HS-5 (cell line): ENCODE measurements around the gene CHST9.
A peak's percentile ranks its signal among the peaks of the same experiment; 100 is the strongest.
"Not testable (repeated sequence)": the region's sequence is repeated elsewhere in the genome, so short reads cannot be mapped to it uniquely, and the experiment has no call there.

Experiments
- DNase-seq: peaks from one replicate; pipeline ENCODE4 v3.0.0-alpha.2; 2012; ENCODE audit warnings: low read depth

Gene CHST9

GRCh38 chr18:27004056-27004829, 180.9 kb downstream of the CHST9 start:
- DNase-seq, result no peak

DNA sequence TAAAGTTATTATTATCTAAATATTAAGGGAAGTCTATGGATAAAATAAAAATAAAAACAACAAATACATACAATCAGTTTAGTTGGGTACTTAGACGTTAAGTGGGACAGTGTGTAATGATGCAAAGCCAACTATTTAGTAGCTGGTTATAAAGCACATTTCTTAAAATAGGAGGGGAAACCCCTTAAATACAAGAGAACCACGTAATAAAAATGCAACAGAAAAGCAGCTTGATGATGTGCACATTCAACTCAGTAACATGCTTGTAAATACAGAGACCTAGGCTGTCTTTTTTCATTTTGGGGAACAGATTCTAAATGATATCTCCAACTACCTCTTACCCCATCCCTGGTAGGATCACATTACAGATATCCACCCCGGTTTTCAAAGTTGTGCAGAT, 185.3 kb downstream of the CHST9 start:
- no peak for DNase-seq

DNA sequence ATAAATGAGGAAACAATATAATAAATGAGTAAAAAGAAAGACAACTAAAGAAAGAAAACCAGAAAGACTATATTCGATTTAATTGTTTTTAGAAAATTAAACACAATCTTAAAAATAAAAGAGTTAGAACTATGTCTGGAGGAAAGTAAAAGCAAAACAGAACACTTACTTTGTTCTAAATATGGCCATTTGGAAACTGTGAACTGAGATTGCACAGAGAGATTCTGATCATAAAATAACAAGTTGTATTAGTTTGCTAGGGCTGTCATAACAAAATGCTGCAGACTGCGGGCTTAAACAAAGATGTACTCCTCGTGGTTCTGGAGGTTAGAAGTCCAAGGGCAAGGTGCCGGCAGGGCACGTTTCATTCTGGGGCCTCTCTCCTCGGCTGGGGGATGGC, 191.5 kb downstream of the CHST9 start:
- no peak for DNase-seq

DNA sequence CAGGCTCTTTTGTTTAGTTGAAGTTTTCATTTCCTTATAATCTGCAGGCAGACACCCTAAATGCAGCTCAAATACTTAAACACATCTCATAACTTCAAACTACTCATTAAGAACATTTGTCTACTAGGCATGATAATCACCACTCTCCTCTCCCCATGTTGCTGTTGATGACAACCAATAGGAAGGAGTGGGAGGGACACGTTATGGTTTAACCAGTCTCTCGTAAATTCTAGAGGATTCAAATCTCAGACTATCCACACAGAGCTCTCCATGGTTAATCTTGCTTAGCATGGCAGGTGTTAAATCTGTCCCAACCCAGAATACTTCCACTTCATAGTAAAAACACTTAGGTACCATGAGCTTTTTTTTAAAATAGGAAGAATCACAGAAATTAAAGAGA, 192.2 kb downstream of the CHST9 start:
- no peak for DNase-seq

- no peak for DNase-seq
Observed at GRCh38 chr18:26989842-26990241, 195.3 kb downstream of the CHST9 start.

GRCh38 chr18:26981360-26982082, 203.6 kb downstream of the CHST9 start:
- DNase-seq, result no peak

DNA sequence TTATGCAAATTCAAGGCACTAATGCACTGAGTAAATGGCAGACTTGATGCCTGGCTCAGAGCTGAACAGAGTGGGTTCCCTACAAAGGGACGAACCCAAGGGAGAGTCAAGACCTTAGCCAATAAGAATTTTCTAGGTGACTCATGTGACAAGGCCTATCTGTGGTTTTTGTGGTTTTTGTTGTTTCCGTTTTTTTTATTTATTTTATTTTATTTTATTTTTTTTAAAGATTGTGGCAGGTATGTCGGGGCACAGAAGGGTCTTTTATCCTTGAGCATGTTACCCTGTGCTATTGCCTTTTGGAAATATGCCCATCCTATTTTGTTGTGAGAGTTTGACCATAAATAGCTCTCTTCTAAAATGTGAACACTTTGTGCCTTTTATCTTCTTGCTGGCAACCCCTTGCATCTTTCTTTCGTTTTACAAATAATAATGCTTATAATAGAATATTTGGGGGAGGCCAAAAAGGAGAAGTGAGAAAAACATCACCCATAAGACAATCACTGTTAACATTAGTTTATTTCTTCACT, 206.2 kb downstream of the CHST9 start:
- no peak for DNase-seq

DNA sequence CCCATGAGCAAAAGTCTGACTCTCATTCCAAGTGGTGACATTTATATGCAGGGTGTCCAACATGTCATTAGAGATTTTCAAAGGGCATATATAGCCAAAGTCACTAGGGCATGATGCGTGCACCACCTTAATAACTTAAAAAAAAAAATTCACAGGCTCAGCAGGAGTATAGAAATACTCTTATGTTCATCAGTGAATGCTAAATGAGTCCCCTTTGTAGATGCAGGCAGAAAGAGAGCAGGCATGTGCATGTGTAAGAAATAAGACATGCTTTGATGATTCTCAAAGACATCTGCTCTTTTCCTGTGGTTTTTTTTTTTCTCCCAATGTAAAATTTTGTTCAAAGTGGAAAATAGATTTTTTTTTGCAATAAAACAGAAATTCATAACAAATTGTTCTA, 207.3 kb downstream of the CHST9 start:
- DNase-seq, result no peak

GRCh38 chr18:26976206-26976605, 208.9 kb downstream of the CHST9 start:
- DNase-seq, result no peak

GRCh38 chr18:26972549-26972948, 212.6 kb downstream of the CHST9 start:
- DNase-seq, result not testable (repeated sequence)

DNA sequence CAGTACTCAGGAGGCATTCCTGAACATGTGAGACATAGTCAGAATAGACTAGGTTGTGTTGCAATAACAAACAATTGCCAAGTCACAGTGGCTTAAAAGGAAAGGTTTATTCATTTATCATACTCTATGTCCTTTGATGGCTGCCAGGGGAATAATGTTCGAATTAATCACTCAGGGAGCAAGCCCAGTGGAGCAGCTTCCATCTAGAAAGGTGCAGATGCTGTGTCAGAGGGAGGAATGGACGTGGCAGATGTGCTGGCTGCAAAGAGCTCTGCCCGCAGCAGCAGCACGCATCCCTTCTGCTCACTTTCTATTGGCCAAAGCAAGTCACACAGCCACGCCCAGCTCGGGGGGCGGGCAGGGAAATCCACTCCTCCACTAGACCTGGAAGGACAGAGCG, 213.7 kb downstream of the CHST9 start:
- no peak for DNase-seq

DNA sequence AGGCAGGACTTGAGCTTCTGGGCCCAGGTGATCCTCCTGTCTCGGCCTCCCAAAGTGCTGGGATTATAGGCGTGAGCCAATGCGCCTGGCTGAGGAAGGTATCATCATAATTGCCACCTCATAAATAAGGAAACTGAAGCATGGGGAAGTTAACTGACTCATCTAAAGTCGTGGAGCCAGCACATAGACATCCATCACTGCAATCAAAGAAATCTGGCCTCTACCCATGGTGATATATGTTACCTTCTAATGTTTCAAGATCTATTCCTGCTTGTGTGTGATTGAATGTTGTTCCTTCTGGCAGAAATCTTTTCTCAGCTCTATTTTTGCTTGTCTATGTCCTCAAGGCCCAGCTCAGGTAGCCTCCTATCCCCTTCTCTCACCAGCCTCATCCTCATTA, 214.5 kb downstream of the CHST9 start:
- DNase-seq, result no peak

GRCh38 chr18:26965206-26965605, 219.9 kb downstream of the CHST9 start:
- DNase-seq, result no peak

DNA sequence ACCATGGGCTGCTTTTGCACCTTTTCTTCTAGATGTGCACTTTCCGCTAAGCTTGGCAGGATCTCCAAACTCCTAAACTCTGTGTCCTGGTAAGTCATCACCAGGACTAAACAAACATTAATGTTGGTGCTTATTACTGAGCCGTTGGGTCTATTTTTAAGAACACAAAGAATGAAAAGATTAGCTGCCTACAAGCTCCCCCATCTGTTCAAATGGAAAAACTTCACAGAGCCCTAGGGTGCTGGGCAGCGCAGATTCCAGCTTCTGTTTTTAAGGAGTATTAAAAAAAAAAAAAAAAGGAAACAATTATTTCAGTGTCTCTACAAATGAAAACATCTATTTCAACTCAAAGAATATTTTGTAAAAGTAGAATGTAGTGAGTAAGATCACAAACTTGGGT, 221.8 kb downstream of the CHST9 start:
- DNase-seq, result no peak

DNA sequence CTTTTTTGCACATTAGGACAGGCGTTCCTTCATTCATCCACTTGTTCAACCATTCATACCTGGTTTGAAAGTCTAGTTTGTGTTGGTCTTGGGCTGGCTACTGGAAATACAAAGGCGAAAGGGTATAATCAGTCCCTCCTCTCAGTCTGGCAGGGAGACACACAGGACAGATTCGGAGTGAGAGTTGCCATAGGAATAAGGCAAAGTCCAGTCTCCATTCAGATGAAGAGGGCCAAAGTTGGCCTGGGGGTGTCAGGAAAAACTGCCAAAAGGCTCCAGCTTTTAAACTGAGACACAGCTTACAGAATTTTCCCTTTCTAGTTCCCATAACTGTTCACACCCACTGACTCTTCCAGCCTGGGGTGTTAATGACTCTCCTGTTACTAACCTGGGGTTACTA, 223.3 kb downstream of the CHST9 start:
- no peak for DNase-seq

GRCh38 chr18:26960911-26961310, 224.2 kb downstream of the CHST9 start:
- peak; percentile 10 for DNase-seq

GRCh38 chr18:26956863-26957262, 228.2 kb downstream of the CHST9 start:
- DNase-seq, result no peak

GRCh38 chr18:26948703-26949102, 236.4 kb downstream of the CHST9 start:
- DNase-seq, result no peak

- DNase-seq, result no peak
Observed at GRCh38 chr18:26943906-26944305, 241.2 kb downstream of the CHST9 start.

DNA sequence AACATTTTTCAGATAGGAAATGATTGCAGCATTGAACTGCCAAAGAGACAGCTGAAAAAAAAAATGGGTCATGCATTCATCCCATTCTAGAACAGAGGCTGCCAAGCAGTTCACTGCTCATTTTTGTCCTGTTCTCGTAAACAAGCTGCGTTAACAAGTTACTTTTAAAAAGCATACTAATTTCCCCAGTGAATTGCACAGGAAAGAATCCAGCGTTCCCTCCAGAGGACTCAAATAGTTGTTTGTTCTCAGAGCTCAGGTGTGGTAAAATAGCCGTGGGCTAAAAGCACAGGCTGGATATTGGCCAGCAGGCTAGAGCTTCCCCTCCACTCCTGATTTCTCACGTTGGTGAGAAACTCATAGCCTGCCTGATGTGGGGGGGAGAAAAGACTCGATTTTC, 243.5 kb downstream of the CHST9 start:
- DNase-seq, result no peak

DNA sequence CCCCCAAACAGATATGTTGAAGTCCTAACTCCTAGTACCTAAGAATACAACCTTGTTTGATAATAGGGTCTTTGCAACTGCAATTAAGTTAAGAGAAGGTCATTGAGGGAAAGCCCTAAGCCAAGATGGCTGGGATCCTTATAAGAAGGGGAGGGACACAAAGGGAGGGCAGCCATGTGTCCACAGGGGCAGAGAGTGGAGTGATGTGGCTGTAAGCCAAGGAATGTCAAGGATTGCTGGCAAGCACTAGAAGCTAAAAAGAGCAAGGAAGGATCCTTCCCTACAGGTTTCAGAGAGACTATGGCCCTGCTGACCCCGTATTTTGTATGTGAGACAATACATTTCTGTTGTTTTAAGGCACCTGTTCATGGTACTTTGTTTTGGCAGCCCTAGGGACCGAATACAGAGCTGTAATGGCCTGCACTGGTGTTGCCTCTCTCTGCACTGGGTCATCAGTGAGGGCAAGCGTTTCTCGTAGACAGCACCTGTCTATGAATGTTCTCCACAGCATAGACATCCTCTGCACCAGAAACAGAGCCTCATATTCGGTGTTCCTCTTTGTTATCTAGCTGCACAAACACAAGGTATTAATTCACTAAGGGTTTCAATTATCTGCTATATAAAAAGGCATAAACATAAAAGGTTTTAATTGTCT, 244.2 kb downstream of the CHST9 start:
- DNase-seq, result no peak

DNA sequence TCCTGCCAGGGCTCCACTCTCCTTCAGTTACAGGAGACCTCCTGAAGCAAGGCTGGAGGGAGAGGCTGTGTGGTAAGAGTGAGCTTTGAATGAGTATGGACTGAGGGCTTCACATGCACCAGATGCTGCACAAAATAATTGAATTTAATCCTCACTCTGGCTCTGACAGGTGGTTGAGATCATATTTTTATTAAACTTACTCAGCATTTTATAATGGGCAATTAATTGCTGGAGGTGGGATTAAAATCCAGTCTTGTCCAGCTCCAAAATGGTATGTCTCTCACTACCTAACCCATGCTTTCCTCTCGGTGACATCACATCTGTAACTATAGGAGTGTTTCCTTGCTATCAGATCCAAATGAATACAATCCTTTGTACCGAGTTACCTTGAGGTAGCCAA, 253.4 kb downstream of the CHST9 start:
- DNase-seq, result no peak

- DNase-seq, result no peak
Observed at GRCh38 chr18:26930630-26931029, 254.5 kb downstream of the CHST9 start.
